HepG2 (cell line): ENCODE data around the gene USP34. TPM values are rescaled to one million over a fixed set of nuclear protein-coding genes. Genes with fewer than 3 reads are reported as not detected.

Experiments used
- ATAC-seq: fragments of 200-7000 bp; cut with Tn5 transposase; 3 replicates; pipeline ENCODE4 v1.9.1; 2020; ENCODE audit warnings: mild to moderate bottlenecking, moderate library complexity
- BruUV-seq: library from RNA; stranded (reverse); fragments of 400-500 nt; replicated peaks from 2 replicates; lab custom pipeline; 2021; lab: Mats Ljungman, UMichigan
- CTCF ChIA-PET: fragments of 300-600 bp; formaldehyde crosslinking; extraction: SDS; loops from one replicate; lab custom pipeline; 2021; ENCODE audit warnings: low total read pairs, inconsistent platforms, low intra/inter-chr PET ratio; lab: Yijun Ruan, JAX
- POLR2A ChIA-PET: fragments of 350-600 bp; sonication (Branson Sonifier 250); formaldehyde crosslinking; loops from one replicate; lab custom pipeline; 2020; ENCODE audit warnings: antibody characterized with exemption, inconsistent platforms; lab: Yijun Ruan, JAX
- DNase-seq: peaks from one replicate; pipeline ENCODE4 v3.0.0-alpha.2; 2015; ENCODE audit warnings: low spot score
- FAIRE-seq: peaks from 3 replicates; lab custom pipeline; 2011; peaks lifted over from hg19 to GRCh38; lab: Jason Lieb, UNC
- H2AFZ ChIP-seq: one replicate; pipeline ENCODE4 v1.6.1; 2011; ENCODE audit warnings: low read length, inconsistent platforms
- H3K27ac ChIP-seq: fragments of 300-600 bp; 3 replicates; pipeline ENCODE4 v1.8.0; 2011; ENCODE audit warnings: mixed run types, mild to moderate bottlenecking, mixed read lengths, low read length, inconsistent platforms; ENCODE audit not compliant: insufficient read depth; ENCODE audit errors: extremely low read length
- H3K27me3 ChIP-seq, 2 experiments: fragments of 200-600 bp in 1 of 2; 2 replicates in 1 of 2; 3 replicates in 1 of 2; pipeline versions ENCODE4 v1.6.0 to v1.8.0; 2011; ENCODE audit warnings: low read length in 2 of 2, mild to moderate bottlenecking in 2 of 2, moderate library complexity in 2 of 2, inconsistent platforms in 1 of 2; ENCODE audit not compliant: insufficient read depth in 2 of 2, control insufficient read depth in 1 of 2
- H3K36me3 ChIP-seq, 2 experiments: fragments of 200-600 bp in 1 of 2; replicated peaks in 1 of 2; 2 replicates in 1 of 2; 3 replicates in 1 of 2; pipeline versions ENCODE4 v1.5.1 to v1.8.0; 2011; ENCODE audit warnings: low read length in 2 of 2, inconsistent platforms in 1 of 2; ENCODE audit not compliant: insufficient read depth in 2 of 2, control insufficient read depth in 1 of 2
- H3K4me1 ChIP-seq: 2 replicates; pipeline ENCODE4 v1.5.1; 2012; ENCODE audit warnings: low read length, inconsistent platforms; ENCODE audit not compliant: insufficient read depth
- H3K4me2 ChIP-seq: 2 replicates; pipeline ENCODE4 v1.6.0; 2011; ENCODE audit warnings: low read depth, low read length, inconsistent platforms
- H3K4me3 ChIP-seq, 3 experiments: fragments of 200-600 bp in 1 of 3; sonication (generic), shearing (Covaris generic) in 1 of 3; replicated peaks in 1 of 3; 2 replicates each; pipeline ENCODE4 v1.5.1; 2011 to 2016; ENCODE audit warnings: low read length in 3 of 3, inconsistent platforms in 2 of 3, low read depth in 2 of 3, mild to moderate bottlenecking in 2 of 3, control low read depth in 1 of 3, mixed read lengths in 1 of 3; ENCODE audit not compliant: insufficient read depth in 1 of 3
- H3K79me2 ChIP-seq: one replicate; pipeline ENCODE4 v1.6.1; 2011; ENCODE audit warnings: low read length, inconsistent platforms; ENCODE audit not compliant: insufficient read depth
- H3K9ac ChIP-seq: 2 replicates; pipeline ENCODE4 v1.6.0; 2011; ENCODE audit warnings: mild to moderate bottlenecking, low read depth, low read length, inconsistent platforms; ENCODE audit not compliant: insufficient read depth
- H3K9me3 ChIP-seq: 2 replicates; pipeline ENCODE4 v1.5.1; 2012; ENCODE audit warnings: mild to moderate bottlenecking, low read length
- H4K20me1 ChIP-seq: 2 replicates; pipeline ENCODE4 v1.6.0; 2011; ENCODE audit warnings: inconsistent platforms, mild to moderate bottlenecking, low read length, moderate library complexity; ENCODE audit not compliant: insufficient read depth
- NKX3-1 ChIP-seq: sonication (generic); formaldehyde crosslinking; IDR thresholded peaks from 2 replicates; pipeline ENCODE4 v1.5.0; 2020; ENCODE audit warnings: missing genetic modification reagents
- PRPF4 ChIP-seq: fragments of 200-400 bp; formaldehyde crosslinking; IDR thresholded peaks from 2 replicates; pipeline ENCODE4 v1.6.1; 2016; ENCODE audit warnings: low read length, low read depth; ENCODE audit not compliant: poor library complexity, severe bottlenecking
- RAD21 ChIP-seq: fragments of 450-650 bp; formaldehyde crosslinking; IDR thresholded peaks from 2 replicates; pipeline ENCODE4 v1.5.0; 2020; ENCODE audit warnings: mild to moderate bottlenecking
- ZNF547 ChIP-seq: sonication (generic); formaldehyde crosslinking; IDR thresholded peaks from 2 replicates; pipeline ENCODE4 v1.5.1; 2020; ENCODE audit warnings: mild to moderate bottlenecking, missing genetic modification reagents
- ZNF777 ChIP-seq: sonication (generic); formaldehyde crosslinking; IDR thresholded peaks from 2 replicates; pipeline ENCODE4 v1.4.0; 2020; ENCODE audit warnings: missing genetic modification reagents
- WGBS: methylation state at CpG from one replicate; pipeline ENCODE4 v1.1.6; 2017; ENCODE audit warnings: low lambda C conversion rate; 5-methylcytosine and 5-hydroxymethylcytosine counted together
- in situ Hi-C: cut with HindIII; loops from 2 replicates; pipeline ENCODE4 v1.10.0; 2017; ENCODE audit warnings: low pct_unique_long_range_greater_than_20kb; ENCODE audit not compliant: extremely low pct_ligation_motif_present
- intact Hi-C: fragments of 100-400 bp; cut with micrococcal nuclease; formaldehyde crosslinking; loops from one replicate; pipeline ENCODE4 v1.10.0; 2022; ENCODE audit not compliant: unreplicated experiment
- polyA plus RNA-seq, 8 experiments: library from polyadenylated mRNA; depleted of rRNA in 3 of 8; stranded (reverse) in 7 of 8; unstranded in 1 of 8; fragments of >200 nt; fragmentation: Illumina TruSeq in 4 of 8; extraction: Trizol in 4 of 8; gene quantifications; 2 replicates each; pipeline versions ENCODE4 v1.2.1 to v1.2.3, GENCODE V29; 2011 to 2016; ENCODE audit warnings: low read depth in 4 of 8, missing spikeins in 1 of 8, mixed read lengths in 1 of 8; ENCODE audit not compliant: insufficient read depth in 1 of 8
- total RNA-seq, 5 experiments: library from RNA; depleted of rRNA; stranded (reverse); fragments of >200 nt; fragmentation: Illumina TruSeq; extraction: Trizol; gene quantifications; 2 replicates each; pipeline ENCODE4 v1.2.3, GENCODE V29; 2016; ENCODE audit warnings: low read depth in 1 of 5
- TF ChIP-seq, protein P1 (sequence below): sonication (generic); formaldehyde crosslinking; IDR thresholded peaks from 2 replicates; pipeline ENCODE4 v1.4.0; 2020; ENCODE audit warnings: missing genetic modification reagents
- TF ChIP-seq, protein P2 (sequence below): sonication (generic); formaldehyde crosslinking; IDR thresholded peaks from 2 replicates; pipeline ENCODE4 v1.5.0; 2020; ENCODE audit warnings: missing genetic modification reagents

Gene USP34
- total and polyA plus RNA-seq, 2 of the 13 experiments (the other 11 are each of a cell fraction or from before 2014, with no cell fraction given) = 99.2 to 100 TPM

DNA sequence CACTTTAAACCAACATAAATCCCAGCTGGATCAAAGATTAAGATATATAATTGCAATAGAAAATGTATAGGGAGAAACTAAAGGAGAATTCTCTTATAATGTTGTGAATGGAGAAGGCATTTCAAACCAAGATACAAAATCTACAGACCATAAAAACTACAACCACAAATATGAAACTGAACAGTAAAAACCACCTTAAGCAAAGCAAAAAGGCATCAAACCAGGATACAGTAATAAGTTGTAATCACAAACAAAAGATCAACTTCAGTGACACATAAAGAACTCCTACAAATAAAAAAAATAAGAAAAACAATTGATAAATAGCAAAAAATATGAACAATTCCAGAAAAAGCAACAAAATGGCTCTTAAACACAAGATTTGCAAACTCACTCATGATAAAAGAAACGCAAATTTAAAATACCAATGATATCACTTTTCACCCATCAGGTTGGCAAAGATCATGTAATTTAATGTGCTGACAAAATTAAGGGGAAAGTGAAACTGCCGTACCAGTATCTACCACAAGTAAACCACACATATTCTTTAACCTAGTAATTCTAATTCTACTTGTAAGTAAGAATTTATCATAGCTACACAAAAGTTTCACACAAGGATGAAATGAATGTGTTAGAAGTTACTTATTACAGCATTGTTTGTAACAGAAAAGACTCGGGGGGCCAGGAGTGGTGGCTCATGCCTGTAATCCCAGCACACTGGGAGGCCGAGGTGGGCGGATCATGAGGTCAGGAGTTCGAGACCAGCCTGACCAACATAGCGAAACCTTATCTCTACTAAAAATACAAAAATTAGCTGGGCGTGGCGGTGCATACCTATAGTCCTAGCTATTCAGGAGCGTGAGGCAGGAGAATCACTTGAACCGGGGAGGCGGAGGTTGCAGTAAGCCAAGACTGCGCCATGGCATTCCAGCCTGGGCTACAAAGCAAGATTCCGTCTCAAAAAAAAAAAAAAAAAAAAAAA, 101.9 kb downstream of the USP34 start:
- H4K20me1 ChIP-seq = 0 out of 2 replicates have a peak, but pooled peaks cover 7% of the 10 kb centered on the region
- FAIRE-seq (no peak), DNase-seq (no peak), ATAC-seq (no peak)
- in situ Hi-C loops = no loop called here
- no peak overlapping the region for H2AFZ ChIP-seq
- H3K4me2 ChIP-seq = no peak overlapping the region
- no peak overlapping the region for H3K27ac ChIP-seq
- H3K27me3 ChIP-seq = no peaks in the 10 kb centered on the region
- H3K9ac ChIP-seq = no peak overlapping the region
- WGBS = 99% methylated on average over 14 of the region's 14 CpGs
- POLR2A ChIA-PET = no interaction called here
- H3K36me3 ChIP-seq = peaks cover 13 to 72% of the 10 kb centered on the region in 2 experiments
- no TSS peak for BruUV-seq
- CTCF ChIA-PET = no interaction called here
- H3K79me2 ChIP-seq = peaks cover 3% of the 10 kb centered on the region
- H3K4me1 ChIP-seq = no peaks in the 10 kb centered on the region
- no peaks in the 10 kb centered on the region for H3K9me3 ChIP-seq
- H3K4me3 ChIP-seq = no peak overlapping the region
- TF ChIP-seq, protein P1, sequence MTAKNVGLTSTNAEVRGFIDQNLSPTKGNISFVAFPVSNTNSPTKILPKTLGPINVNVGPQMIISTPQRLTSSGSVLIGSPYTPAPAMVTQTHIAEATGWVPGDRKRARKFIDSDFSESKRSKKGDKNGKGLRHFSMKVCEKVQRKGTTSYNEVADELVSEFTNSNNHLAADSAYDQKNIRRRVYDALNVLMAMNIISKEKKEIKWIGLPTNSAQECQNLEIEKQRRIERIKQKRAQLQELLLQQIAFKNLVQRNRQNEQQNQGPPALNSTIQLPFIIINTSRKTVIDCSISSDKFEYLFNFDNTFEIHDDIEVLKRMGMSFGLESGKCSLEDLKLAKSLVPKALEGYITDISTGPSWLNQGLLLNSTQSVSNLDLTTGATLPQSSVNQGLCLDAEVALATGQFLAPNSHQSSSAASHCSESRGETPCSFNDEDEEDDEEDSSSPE (CRISPR knock-in tag) = no peak
- TF ChIP-seq, protein P2, sequence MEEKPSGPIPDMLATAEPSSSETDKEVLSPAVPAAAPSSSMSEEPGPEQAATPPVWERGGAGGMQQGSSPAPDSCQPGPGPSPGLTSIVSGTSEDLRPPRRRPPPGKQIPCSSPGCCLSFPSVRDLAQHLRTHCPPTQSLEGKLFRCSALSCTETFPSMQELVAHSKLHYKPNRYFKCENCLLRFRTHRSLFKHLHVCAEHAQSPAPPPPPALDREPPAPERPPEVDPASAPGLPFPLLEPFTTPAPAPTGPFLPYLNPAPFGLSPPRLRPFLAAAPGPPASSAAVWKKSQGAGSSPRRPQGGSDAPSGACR = no peak
- TF ChIP-seq PRPF4 (no peak), ZNF547 (CRISPR knock-in tag) (no peak), NKX3-1 (CRISPR knock-in tag) (no peak), ZNF777 (CRISPR knock-in tag) (no peak), RAD21 (CRISPR knock-in tag) (no peak)
- intact Hi-C loops = no loop called here
